GM18526 (cell line): Measurements from ENCODE around the gene CACNA1G.

Source experiments
- POLR2A ChIP-seq: IDR thresholded peaks from 3 replicates; pipeline ENCODE4 v1.6.1; 2011; ENCODE audit not compliant: insufficient read length; ENCODE audit errors: extremely low read depth

The CACNA1G gene

GRCh38 chr17:50581316-50581715 lies 20.8 kb downstream of the CACNA1G start:
- TF ChIP-seq POLR2A = no peak

GRCh38 chr17:50582741-50583140 lies 22.2 kb downstream of the CACNA1G start:
- TF ChIP-seq POLR2A = no peak

- TF ChIP-seq POLR2A = no peak
Observed at GRCh38 chr17:50583641-50584040, 23.1 kb downstream of the CACNA1G start.

- no peak for TF ChIP-seq POLR2A
Observed at GRCh38 chr17:50584116-50584515, 23.6 kb downstream of the CACNA1G start.

- no peak for TF ChIP-seq POLR2A
Observed at GRCh38 chr17:50584749-50585148, 24.2 kb downstream of the CACNA1G start.

GRCh38 chr17:50585346-50585745 lies 24.8 kb downstream of the CACNA1G start:
- no peak for TF ChIP-seq POLR2A

GRCh38 chr17:50585891-50586290 lies 25.4 kb downstream of the CACNA1G start:
- TF ChIP-seq POLR2A = no peak

- no peak for TF ChIP-seq POLR2A
Observed at GRCh38 chr17:50586421-50587247, 26.1 kb downstream of the CACNA1G start.

GRCh38 chr17:50587571-50587970 lies 27.1 kb downstream of the CACNA1G start:
- no peak for TF ChIP-seq POLR2A

- no peak for TF ChIP-seq POLR2A
Observed at GRCh38 chr17:50588391-50589049, 28.0 kb downstream of the CACNA1G start.

- TF ChIP-seq POLR2A = no peak
Observed at GRCh38 chr17:50589095-50589705, 28.7 kb downstream of the CACNA1G start.

GRCh38 chr17:50590946-50591737 lies 30.6 kb downstream of the CACNA1G start:
- no peak for TF ChIP-seq POLR2A

GRCh38 chr17:50593321-50593720 lies 32.8 kb downstream of the CACNA1G start:
- TF ChIP-seq POLR2A = no peak

- no peak for TF ChIP-seq POLR2A
Observed at GRCh38 chr17:50594128-50594823, 33.8 kb downstream of the CACNA1G start.

GRCh38 chr17:50594892-50595291 lies 34.4 kb downstream of the CACNA1G start:
- TF ChIP-seq POLR2A = no peak
